Brain pericyte (primary cell): ENCODE measurements around the gene HSD11B1.

Experiments
- DNase-seq: peaks from one replicate; pipeline ENCODE4 v3.0.0-alpha.2; 2012; ENCODE audit warnings: low read depth, low spot score

Gene HSD11B1

DNA sequence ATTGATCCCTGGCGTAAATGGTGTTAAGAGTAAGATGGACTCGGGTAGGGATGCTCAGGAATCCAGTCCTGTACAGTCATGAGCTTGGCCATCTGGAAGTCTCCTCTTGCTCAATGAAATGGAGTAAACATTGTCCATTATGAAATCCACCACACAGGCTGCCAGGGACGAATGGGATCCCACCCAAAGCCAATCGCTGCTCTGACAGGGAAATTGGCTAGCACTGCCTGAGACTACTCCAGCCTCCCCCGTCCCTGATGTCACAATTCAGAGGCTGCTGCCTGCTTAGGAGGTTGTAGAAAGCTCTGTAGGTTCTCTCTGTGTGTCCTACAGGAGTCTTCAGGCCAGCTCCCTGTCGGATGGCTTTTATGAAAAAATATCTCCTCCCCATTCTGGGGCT lies at the start of gene HSD11B1:
Gene HSD11B1, plus strand, starts transcription at position 263 of the 400 bp plus-strand sequence. Its CDS starts 97 bp downstream, at position 360.
- DNase-seq, result no peak

DNA sequence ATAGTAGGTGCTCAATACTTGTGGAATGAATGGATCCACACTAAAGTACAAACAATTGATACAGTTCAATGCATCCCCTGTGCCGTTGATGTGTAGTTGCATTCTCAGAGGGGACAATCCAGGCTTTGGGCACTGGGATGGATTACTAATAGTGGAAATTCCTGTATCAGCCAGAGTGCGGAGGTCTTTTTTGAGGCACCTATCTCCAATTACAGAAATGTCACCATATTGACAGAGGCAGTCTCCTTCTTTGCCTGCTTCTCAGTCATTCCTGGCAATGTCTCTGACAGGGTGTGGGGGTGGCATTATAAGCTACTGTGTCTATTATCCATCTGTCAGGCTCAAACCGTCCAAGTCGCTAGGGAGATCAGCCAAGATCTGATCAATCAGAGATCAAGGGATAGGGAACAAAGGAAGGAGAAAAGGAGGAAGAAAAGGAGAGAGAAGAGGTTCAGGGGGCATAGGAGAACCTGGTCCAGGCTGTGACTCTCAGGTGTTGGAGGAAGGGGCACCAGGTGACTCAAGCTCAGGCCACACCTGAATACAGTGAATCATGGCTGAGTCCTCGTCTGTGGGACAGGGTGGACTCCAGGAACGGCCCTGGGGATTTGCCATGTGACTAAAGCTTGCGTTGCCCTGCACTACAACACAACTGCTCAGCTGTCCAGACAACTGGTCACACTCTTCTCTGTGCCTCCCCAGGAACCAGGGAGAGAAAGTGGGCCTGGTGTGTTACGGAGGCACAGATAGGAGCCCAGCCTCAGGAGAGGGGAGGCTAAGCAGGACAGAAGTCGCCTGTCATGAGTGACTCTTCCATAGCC lies 49.0 kb upstream of the HSD11B1 start:
- no peak for DNase-seq

DNA sequence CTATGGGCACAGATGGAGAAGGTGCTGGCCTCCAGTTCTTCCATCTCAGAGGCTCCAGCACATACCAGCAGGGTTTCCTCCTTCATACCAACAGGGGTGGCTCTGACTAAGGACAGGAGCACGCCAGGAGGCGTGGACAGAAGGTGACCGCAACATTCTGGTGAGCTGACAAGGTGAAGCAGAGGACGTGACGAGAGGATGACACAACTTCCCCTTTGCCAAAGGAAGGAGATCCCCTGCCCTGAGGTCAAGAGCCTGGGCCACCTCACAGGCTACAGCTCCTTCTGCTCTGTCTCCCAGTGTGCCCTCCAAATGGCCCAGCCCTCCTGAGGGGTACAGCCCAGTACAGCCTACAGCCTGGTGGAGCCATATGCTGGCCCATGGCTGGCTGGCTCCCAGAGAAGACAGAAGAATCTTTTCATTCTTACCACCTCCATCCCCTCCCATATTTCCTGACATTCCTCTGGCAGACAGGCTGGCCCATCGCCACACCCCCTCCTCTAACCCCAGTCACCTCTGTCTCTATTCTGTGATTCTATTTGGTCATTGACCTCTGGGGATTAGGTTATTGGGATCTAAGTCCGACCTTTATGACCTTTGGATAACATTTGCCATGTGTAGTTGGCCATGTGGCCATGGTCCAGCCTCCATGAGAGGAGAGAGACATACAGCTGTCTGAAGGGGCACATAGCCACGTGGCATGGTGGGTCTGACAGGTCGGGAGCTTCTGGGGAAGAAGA lies 47.3 kb upstream of the HSD11B1 start:
- DNase-seq, result no peak

DNA sequence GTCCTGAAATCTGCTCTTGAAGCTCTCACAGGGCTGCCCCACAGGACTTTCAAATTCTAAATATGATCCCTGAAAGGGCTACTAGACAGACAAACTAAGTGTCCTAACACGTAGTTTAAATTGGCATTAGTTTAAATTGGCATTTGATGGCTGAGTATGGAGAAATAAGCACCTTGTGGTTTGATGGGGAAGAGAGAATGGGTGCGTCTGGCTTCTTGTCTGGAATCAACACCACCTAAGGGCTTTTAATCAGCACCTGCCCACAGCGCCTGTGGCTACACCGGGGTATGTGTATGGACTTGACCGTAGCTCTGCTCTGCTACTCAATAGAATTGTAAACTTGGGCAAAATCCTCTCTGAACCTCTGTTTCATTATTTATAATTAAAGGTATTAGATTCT lies 46.7 kb upstream of the HSD11B1 start:
- DNase-seq, result no peak

DNA sequence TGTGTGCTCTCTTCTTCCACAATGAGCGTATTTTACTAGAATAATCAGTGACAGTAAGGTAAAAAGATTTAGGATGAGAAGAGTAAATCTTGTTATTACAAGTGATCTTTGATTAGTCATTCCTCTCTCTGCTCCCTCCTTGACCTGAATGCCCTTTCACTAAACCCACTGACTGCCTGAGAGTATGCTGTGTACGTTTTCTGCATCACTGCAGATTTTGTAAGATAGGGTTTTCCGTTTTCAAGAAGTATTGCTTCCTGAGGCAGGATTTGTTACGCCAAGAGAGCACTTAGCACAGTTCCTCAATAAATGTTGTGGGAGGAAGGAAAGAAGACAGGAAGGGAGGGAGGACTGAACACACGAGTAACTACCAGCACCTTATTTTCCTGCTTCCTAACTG lies 44.7 kb upstream of the HSD11B1 start:
- DNase-seq, result no peak

DNA sequence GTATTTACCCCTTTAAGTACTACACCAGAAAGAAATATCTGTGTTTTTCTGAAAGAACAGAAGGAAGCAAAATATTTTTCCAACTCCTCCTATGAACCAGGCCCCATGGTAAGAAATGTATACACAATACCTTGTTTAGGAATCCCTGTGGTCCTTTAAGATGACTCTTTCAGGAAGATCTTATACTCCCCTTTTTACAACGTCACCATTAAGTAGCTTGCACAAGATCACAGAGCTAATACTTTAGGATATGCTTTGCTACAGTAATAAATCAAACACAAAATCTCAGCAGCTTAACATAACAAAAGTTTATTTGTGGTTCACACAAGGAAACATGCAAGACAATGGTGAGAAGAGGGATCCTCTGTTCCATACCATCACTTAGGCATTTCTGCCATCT lies 43.6 kb upstream of the HSD11B1 start:
- DNase-seq, result no peak

DNA sequence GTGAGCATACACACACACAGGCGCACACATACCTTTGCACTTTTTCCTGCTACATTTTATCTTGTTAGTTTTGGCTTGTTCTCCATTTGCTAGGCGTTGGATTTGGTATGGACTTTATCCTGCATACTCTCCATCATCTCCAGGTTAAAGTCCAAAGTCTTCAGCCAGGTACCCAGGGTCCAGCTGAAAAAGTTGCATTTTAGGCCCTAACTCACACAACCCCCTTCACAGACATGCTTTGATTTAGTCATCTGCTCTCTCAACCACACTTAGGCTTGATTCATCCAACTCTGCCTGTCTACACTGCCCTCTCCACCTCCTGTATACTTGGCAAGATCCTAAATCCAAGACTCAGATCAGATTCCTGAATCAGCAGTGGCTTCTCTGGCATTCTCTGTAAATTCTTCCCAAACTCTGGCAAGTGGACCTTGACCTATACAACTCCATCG lies 41.7 kb upstream of the HSD11B1 start:
- no peak for DNase-seq

DNA sequence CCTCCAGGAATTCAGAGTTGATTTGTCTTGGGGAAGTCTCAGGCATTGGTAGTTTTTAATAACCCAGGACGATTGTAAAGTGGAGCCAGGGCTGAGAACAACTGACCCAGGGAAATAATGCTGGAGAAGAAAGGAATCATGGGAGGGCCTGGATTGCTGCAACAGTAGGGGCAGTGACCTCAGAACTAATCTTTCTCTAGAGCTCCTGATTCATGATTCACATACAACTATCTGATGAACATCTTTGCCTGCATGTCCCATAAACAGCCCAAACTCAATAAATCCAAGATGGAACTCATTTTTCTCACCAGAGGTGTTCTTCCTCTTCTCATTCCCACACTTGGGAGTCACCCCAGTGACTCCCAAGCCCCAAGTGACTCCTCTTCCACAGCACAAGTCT lies 37.5 kb upstream of the HSD11B1 start:
- no peak for DNase-seq

DNA sequence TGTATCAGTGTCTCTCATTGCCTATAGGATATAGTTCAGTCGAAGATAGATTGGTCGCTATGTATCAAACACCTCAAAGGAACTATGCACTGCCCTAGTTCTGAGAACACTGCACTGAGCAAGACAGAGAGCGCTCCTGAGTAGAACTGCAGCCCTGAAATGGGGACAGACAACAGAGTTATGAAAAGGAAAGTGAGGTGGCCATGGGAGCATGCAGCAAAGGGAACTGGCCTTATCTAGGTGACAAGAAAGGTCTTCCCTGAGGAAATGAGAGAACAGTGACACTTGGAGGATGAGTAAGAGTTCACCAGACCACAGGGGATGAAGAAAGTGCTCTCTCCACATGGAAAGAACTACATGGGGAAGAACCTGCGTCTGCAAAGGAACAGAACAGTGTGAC lies 36.9 kb upstream of the HSD11B1 start:
- no peak for DNase-seq

DNA sequence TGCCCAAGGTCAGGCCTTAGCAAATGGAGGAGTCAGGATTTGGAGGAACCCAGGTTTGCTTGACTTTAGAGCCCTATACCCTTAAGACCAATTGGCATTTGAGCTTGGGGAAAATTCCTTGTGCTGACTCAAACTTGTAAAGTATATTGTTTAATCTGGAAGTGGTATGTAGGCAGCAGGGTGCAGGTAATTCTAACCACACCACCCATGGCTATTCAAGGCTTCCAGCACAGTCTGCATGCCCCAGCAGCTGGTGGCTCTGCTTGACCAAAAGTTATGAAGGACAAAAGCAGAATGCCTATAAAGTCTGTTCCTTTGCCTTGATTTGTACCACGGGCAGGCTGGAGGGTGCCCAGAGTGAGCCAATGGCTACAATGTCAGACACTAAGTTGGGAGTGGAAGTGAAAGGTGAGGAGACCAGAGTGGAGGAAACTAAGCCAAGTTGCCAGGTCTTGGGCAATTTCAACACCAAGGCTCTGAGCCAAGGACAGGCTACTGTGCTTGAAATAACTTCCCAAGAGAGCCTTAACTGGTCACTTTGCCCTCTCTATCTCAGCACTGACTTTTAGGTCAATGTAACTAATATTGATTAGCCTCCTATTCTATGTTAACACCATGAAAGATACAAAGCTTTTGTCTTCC lies 34.1 kb upstream of the HSD11B1 start:
- no peak for DNase-seq

DNA sequence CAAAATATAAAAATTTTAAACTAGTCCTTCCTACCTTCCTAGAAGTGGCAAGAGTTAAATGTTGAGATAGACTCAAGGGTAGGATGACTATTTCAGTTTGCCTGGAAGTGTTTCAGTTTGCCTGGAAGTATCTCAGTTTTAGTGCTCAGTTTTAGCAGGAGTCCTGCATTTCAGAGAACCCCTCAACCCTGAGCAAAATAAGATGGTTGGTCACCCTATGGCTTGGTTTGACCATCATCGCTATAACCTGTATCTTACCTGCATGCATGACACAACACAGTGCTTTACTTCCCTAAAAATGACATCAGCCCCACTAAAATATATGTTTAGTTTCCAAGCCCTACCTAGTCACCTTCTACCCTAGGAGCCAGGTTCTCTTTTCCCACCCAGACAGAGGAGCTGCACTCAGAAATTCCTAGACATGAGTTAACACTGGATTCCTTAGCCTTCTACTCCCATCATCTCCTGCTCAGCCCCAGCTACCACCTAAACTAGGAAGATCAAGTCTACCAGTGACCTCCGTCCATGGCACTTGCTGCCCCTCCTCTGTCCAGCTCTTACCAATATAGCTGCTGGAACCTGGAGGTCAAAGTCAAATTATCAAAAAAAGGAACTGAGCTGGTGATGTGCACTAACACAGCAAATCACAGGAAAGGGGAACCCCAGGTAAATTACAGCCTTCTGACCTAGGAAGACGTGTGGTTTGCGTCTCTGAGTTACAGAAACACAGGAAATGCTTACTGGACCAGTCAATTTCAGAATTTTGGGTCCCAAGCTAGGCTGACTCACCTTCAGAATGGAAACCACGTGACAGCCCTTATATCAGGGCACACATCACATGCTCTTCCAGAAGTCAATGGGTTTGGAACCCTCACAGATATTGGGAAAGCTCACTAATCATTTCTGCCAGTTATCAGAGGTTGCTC lies 31.7 kb upstream of the HSD11B1 start:
- DNase-seq, result no peak

DNA sequence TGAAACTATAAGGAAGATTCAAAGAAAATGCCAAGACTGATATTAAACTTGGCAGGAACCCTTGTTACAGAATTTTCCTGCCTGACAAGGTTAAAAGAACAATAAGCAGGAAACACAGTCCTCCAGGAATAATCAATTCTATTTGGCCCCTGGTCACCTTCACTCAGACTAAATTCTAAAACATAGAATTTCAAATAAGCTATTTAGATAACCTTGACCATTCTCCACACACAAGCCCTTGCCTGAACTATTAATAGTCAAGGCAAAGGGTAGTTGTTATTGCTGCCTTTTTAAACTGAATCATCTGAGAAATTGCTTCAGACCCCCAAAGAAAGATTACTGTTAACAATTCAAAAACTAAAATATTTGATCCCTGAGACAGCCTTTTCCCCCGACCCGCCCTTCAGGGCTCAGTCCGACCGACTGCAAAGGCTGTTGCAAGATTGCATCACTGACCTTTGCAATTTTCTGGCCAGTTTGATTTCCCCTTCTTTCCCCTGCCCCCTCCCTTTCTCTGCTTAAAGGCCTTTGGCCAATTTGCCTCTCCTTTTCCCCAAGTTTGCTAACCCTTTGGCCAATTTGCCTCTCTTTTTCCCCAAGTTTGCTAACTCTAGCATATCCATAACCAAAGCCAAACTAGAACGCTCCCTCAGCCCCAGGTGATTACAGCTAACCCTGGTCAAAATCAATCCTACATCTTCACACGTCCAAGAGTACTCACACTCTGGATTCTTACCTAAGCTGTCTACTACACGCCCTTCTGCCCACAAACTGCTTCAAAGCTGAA lies 30.8 kb upstream of the HSD11B1 start:
- no peak for DNase-seq

DNA sequence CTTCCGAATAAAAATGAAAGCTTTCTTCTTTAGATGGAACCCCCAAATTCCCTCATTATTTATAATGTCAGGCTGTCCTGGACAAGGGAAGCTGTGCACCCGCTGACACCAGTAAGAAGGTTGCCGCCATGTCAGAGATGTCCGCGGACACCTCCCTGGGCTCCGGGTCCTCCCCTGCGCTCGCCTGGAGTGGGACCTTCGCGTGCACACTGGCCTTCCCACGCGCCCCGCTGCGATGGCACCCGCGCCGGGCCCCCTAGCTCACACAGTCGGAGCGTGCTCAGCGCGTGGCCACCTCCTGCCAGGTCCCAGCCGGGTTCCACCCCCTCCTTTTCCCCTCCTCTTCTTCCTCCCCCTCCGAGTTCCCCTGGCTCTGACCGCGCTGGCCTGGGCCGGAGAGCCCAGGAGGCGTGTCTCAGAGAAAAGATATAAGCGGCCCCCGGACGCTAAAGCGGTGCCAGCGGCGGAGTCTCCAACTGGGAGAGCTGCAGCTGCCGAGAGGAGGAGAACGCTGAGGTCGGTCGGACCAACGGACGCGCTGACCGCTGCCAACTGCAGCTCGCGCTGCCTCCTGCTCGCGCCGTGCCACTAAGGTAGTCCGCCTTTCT lies 29.6 kb upstream of the HSD11B1 start, which contains the start of gene G0S2:
Gene G0S2, plus strand, starts transcription at position 456 of the 608 bp plus-strand sequence. CDS start 273 bp downstream, outside the sequence.
- no peak for DNase-seq

DNA sequence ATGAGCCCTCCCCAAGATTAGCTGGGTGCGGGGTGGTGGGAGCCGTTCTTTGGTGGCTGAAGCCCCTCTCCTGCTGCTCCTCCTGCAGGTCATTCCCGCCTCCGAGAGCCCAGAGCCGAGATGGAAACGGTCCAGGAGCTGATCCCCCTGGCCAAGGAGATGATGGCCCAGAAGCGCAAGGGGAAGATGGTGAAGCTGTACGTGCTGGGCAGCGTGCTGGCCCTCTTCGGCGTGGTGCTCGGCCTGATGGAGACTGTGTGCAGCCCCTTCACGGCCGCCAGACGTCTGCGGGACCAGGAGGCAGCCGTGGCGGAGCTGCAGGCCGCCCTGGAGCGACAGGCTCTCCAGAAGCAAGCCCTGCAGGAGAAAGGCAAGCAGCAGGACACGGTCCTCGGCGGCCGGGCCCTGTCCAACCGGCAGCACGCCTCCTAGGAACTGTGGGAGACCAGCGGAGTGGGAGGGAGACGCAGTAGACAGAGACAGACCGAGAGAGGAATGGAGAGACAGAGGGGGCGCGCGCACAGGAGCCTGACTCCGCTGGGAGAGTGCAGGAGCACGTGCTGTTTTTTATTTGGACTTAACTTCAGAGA lies 29.0 kb upstream of the HSD11B1 start:
- DNase-seq, result no peak

DNA sequence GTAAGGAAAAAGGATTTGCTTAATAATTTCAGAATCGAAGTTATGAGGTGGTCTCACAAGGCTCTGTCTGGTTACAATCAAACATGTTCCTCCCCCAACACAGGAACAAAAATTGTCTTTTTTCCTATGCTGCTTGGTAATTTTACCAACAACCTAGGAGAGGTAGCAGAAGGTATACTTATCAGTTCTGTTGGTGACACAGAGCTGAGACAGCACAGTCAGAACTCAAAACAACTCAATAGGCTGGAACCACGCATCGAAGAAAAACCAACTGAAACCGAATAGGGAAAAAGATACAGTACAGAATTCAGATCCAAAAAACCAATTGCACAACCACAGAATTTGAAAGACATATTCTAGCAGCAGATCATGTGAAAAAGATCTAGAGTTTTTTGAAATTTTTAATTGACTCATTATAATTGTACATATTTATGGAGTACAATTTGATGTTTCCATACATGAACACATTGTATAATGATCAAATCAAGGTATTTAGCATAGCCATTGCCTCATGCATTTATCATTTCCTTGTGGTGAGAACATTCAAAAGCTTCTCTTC lies 25.6 kb upstream of the HSD11B1 start:
- no peak for DNase-seq

DNA sequence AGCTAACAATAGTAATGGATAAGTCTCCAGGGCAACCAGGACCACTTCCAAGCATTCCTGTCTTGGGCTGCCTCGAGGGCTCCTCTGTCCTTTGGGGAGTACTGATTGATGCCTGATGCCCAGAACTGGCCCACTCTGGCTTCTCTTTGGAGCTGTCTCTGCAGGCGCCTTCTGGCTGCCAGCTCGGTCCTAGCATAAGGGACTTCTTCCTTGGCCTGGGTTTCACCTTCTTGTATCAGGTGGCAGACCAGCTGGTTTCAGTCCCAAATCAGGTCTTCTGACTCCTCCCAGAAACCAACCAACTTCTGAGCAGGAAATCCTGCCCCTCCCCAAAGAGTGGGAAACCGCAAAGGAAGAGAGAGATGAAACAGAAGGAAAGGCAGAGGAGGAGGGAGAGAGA lies 18.8 kb upstream of the HSD11B1 start:
- DNase-seq, result no peak

DNA sequence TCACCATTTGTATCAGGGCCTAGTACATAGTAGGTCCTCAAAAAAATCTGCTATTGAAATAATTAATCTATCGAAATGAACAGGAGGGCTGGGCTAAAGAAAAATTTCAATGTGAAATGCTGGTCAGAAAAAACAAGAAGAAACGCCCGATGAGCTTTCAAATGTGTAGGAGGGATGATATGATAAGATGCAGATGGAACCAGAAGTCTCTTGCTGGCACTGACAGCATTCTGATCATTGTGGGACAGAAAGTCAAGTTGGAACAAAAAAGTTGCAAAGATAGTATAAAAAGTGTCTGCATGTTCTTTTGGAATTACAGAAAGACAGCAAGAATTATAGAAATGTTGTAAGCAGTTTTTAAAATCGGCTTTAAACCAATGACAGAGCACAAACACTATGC lies 18.3 kb upstream of the HSD11B1 start:
- no peak for DNase-seq

DNA sequence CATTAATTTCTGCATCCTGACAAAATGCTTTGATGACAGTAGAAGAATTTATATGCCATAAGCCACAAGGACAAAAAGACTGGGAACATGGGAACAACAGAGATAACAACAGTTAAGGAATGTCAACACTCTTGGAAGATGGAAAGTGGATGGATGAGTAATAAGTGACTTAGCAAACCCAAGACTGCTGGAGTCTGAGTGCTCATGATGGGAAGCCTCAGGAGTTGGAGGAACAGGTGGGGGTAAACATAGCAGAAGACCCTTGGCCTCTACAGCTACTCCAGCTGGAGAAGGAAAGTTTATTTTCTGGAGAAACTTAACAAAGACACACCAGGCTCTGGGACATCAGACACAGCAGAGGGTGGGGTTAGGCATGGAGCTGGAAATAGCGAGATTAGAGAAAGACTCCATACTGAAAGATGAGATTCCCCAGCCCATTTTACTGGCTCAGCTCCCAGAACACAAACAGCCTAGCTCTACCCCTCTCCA lies 15.9 kb upstream of the HSD11B1 start:
- DNase-seq, result no peak

DNA sequence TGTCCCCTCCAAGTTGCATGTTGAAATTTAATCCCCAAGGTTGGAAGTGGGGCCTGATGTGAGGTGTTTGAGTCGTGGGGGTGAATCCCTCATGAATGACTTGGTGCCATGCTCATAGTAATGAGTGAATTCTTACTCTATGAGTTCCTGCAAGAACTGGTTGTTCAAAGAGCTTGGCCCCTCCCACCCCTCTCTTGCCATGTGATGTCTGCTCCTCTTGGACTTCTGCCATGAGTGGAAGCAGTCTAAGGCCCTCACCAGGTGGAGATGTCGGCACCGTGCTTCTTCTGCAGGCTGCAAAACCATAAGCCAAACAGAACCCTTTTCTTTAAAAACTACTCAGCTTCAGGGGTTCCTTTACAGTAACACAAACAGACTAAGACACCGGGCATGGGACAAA lies 15.2 kb upstream of the HSD11B1 start:
- no peak for DNase-seq
